HepG2 (cell line): Measurements from ENCODE around the gene EPX. TPM values are rescaled to one million over a fixed set of nuclear protein-coding genes. Genes with fewer than 3 reads are reported as not detected.

Experiments used
- ETV5 ChIP-seq: IDR thresholded peaks from 2 replicates; pipeline ENCODE4 v1.6.1; 2018; ENCODE audit warnings: missing biosample characterization, missing genetic modification reagents, inconsistent platforms, borderline replicate concordance
- HINFP ChIP-seq: sonication (generic); formaldehyde crosslinking; IDR thresholded peaks from 2 replicates; pipeline ENCODE4 v1.4.0; 2020; ENCODE audit warnings: low read depth, mild to moderate bottlenecking, missing genetic modification reagents
- HOXA7 ChIP-seq: sonication (generic); formaldehyde crosslinking; IDR thresholded peaks from 2 replicates; pipeline ENCODE4 v1.8.1; 2022; ENCODE audit warnings: mild to moderate bottlenecking, missing genetic modification reagents, moderate library complexity
- KLF15 ChIP-seq: sonication (generic); formaldehyde crosslinking; IDR thresholded peaks from 2 replicates; pipeline ENCODE4 v1.8.1; 2023; ENCODE audit warnings: borderline replicate concordance, mild to moderate bottlenecking, inconsistent platforms, missing genetic modification reagents, mixed read lengths
- NFRKB ChIP-seq: fragments of 450-650 bp; IDR thresholded peaks from 2 replicates; pipeline ENCODE4 v1.6.1; 2017
- NR2F1 ChIP-seq, 2 experiments: fragments of 450-650 bp in 1 of 2; formaldehyde crosslinking in 1 of 2; IDR thresholded peaks; 2 replicates each; pipeline versions ENCODE4 v1.5.0 to v1.6.1; 2016 to 2020; ENCODE audit warnings: mild to moderate bottlenecking in 1 of 2, missing compliant biosample characterization in 1 of 2, missing genetic modification reagents in 1 of 2, moderate library complexity in 1 of 2
- PCBP1 ChIP-seq: fragments of 200-400 bp; formaldehyde crosslinking; IDR thresholded peaks from 2 replicates; pipeline ENCODE4 v1.6.1; 2017; ENCODE audit warnings: mild to moderate bottlenecking, low read depth, low read length, borderline replicate concordance
- RAD51 ChIP-seq: fragments of 450-650 bp; IDR thresholded peaks from 2 replicates; pipeline ENCODE4 v1.6.1; 2016; ENCODE audit warnings: borderline replicate concordance
- SNAPC5 ChIP-seq: sonication (generic); formaldehyde crosslinking; IDR thresholded peaks from 2 replicates; pipeline ENCODE4 v1.8.1; 2023; ENCODE audit warnings: mild to moderate bottlenecking, missing genetic modification reagents, borderline replicate concordance
- U2AF2 ChIP-seq: fragments of 200-400 bp; formaldehyde crosslinking; IDR thresholded peaks from 2 replicates; pipeline ENCODE4 v1.6.1; 2017; ENCODE audit warnings: low read depth, mild to moderate bottlenecking, low read length
- ZBTB46 ChIP-seq: sonication (generic); formaldehyde crosslinking; IDR thresholded peaks from 2 replicates; pipeline ENCODE4 v1.4.0; 2020; ENCODE audit warnings: mild to moderate bottlenecking, missing genetic modification reagents, borderline replicate concordance
- ZNF510 ChIP-seq: sonication (generic); formaldehyde crosslinking; IDR thresholded peaks from 2 replicates; pipeline ENCODE4 v1.4.0; 2020; ENCODE audit warnings: low read depth, mild to moderate bottlenecking, missing genetic modification reagents
- ZNF672 ChIP-seq: sonication (generic); formaldehyde crosslinking; IDR thresholded peaks from 2 replicates; pipeline ENCODE4 v1.8.1; 2022; ENCODE audit warnings: missing genetic modification reagents
- ZNF841 ChIP-seq: sonication (generic); formaldehyde crosslinking; IDR thresholded peaks from 2 replicates; pipeline ENCODE4 v1.8.1; 2023; ENCODE audit warnings: missing genetic modification reagents, borderline replicate concordance
- polyA plus RNA-seq, 8 experiments: library from polyadenylated mRNA; depleted of rRNA in 3 of 8; stranded (reverse) in 7 of 8; unstranded in 1 of 8; fragments of >200 nt; fragmentation: Illumina TruSeq in 4 of 8; extraction: Trizol in 4 of 8; gene quantifications; 2 replicates each; pipeline versions ENCODE4 v1.2.1 to v1.2.3, GENCODE V29; 2011 to 2016; ENCODE audit warnings: low read depth in 4 of 8, missing spikeins in 1 of 8, mixed read lengths in 1 of 8; ENCODE audit not compliant: insufficient read depth in 1 of 8
- total RNA-seq, 5 experiments: library from RNA; depleted of rRNA; stranded (reverse); fragments of >200 nt; fragmentation: Illumina TruSeq; extraction: Trizol; gene quantifications; 2 replicates each; pipeline ENCODE4 v1.2.3, GENCODE V29; 2016; ENCODE audit warnings: low read depth in 1 of 5
- TF ChIP-seq, protein P1 (sequence below): sonication (generic); formaldehyde crosslinking; IDR thresholded peaks from 2 replicates; pipeline ENCODE4 v1.9.0; 2022; ENCODE audit warnings: missing genetic modification reagents, mild to moderate bottlenecking, borderline replicate concordance
- TF ChIP-seq, protein P2 (sequence below), 2 experiments: sonication (generic) in 1 of 2; formaldehyde crosslinking in 1 of 2; IDR thresholded peaks; 2 replicates each; pipeline versions ENCODE4 v1.6.1 to v1.9.0; 2014 to 2022; ENCODE audit warnings: antibody characterized with exemption in 1 of 2, borderline replicate concordance in 1 of 2, inconsistent platforms in 1 of 2, low read depth in 1 of 2, missing genetic modification reagents in 1 of 2

EPX gene
- total and polyA plus RNA-seq, 2 of the 13 experiments (the other 11 are each of a cell fraction or from before 2014, with no cell fraction given) = not detected

- TF ChIP-seq, protein P1, sequence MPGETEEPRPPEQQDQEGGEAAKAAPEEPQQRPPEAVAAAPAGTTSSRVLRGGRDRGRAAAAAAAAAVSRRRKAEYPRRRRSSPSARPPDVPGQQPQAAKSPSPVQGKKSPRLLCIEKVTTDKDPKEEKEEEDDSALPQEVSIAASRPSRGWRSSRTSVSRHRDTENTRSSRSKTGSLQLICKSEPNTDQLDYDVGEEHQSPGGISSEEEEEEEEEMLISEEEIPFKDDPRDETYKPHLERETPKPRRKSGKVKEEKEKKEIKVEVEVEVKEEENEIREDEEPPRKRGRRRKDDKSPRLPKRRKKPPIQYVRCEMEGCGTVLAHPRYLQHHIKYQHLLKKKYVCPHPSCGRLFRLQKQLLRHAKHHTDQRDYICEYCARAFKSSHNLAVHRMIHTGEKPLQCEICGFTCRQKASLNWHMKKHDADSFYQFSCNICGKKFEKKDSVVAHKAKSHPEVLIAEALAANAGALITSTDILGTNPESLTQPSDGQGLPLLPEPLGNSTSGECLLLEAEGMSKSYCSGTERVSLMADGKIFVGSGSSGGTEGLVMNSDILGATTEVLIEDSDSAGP (CRISPR knock-in tag) = no peak; the same call in none of the 2 replicates
- TF ChIP-seq ETV5 (CRISPR knock-in tag) (no peak), HINFP (CRISPR knock-in tag) (peak; percentile 48; the same call in 1 of the 2 replicates), RAD51 (no peak), ZBTB46 (CRISPR knock-in tag) (no peak), NR2F1 (CRISPR knock-in tag; IDR thresholded peaks at IDR 0.05) (no peak), ZNF672 (CRISPR knock-in tag) (no peak), KLF15 (CRISPR knock-in tag) (peak; percentile 96), NFRKB (no peak), ZNF510 (CRISPR knock-in tag) (0 out of 2 replicates have a peak, but pooled peaks have one; percentile 82), SNAPC5 (no peak), PCBP1 (peak; percentile 67; the same call in 1 of the 2 replicates), HOXA7 (CRISPR knock-in tag) (0 out of 2 replicates have a peak, but pooled peaks have one; percentile 23), ZNF841 (CRISPR knock-in tag) (peak; percentile 77; the same call in 1 of the 2 replicates), U2AF2 (no peak)
- TF ChIP-seq, protein P2, sequence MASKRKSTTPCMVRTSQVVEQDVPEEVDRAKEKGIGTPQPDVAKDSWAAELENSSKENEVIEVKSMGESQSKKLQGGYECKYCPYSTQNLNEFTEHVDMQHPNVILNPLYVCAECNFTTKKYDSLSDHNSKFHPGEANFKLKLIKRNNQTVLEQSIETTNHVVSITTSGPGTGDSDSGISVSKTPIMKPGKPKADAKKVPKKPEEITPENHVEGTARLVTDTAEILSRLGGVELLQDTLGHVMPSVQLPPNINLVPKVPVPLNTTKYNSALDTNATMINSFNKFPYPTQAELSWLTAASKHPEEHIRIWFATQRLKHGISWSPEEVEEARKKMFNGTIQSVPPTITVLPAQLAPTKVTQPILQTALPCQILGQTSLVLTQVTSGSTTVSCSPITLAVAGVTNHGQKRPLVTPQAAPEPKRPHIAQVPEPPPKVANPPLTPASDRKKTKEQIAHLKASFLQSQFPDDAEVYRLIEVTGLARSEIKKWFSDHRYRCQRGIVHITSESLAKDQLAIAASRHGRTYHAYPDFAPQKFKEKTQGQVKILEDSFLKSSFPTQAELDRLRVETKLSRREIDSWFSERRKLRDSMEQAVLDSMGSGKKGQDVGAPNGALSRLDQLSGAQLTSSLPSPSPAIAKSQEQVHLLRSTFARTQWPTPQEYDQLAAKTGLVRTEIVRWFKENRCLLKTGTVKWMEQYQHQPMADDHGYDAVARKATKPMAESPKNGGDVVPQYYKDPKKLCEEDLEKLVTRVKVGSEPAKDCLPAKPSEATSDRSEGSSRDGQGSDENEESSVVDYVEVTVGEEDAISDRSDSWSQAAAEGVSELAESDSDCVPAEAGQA (IDR thresholded peaks at IDR 0.05; ENCODE audit: low read depth) = no peak
- TF ChIP-seq, protein P2 (CRISPR knock-in tag; IDR thresholded peaks at IDR 0.05; ENCODE audit: borderline replicate concordance) = peak; percentile 54; the same call in 1 of the 2 replicates
Measured at GRCh38 chr17:58249270-58250133, 57.0 kb downstream of the EPX start (continued).
